A673 (cell line): ENCODE data around the gene C7orf33. TPM values are rescaled to one million over a fixed set of nuclear protein-coding genes. Genes with fewer than 3 reads are reported as not detected.

ENCODE experiments used
- Bru-seq: library from RNA; stranded (reverse); fragments of 400-500 nt; gene quantifications from one replicate; lab custom pipeline; 2021; lab: Mats Ljungman, UMichigan
- BruChase-seq, 2 experiments: library from RNA; stranded (reverse); fragments of 400-500 nt; gene quantifications; one replicate each; lab custom pipeline; 2021; lab: Mats Ljungman, UMichigan
- BruUV-seq: library from RNA; stranded (reverse); fragments of 400-500 nt; replicated peaks from 2 replicates; lab custom pipeline; 2021; lab: Mats Ljungman, UMichigan
- CTCF ChIA-PET: fragments of 300-600 bp; sonication (Branson Sonifier 250); formaldehyde crosslinking; loops from one replicate; lab custom pipeline; 2022; ENCODE audit warnings: antibody characterized with exemption; lab: Charles Lee
- POLR2A ChIA-PET: fragments of 300-600 bp; sonication (Branson Sonifier 250); formaldehyde crosslinking; loops from one replicate; lab custom pipeline; 2022; ENCODE audit warnings: antibody characterized with exemption; ENCODE audit not compliant: low non-redundant PET; lab: Charles Lee
- DNase-seq: peaks from one replicate; pipeline ENCODE4 v3.0.0-alpha.2; 2015; ENCODE audit warnings: low spot score
- H3K27ac ChIP-seq: fragments of 200-600 bp; sonication (generic); 2 replicates; pipeline ENCODE4 v1.5.1; 2016; ENCODE audit warnings: mixed run types, low read depth, mild to moderate bottlenecking, mixed read lengths, antibody characterized with exemption, low read length; ENCODE audit not compliant: poor library complexity, severe bottlenecking
- H3K27me3 ChIP-seq: fragments of 200-600 bp; sonication (generic); replicated peaks from 2 replicates; pipeline ENCODE4 v1.6.1; 2017; ENCODE audit warnings: mixed run types, low read depth, mild to moderate bottlenecking, mixed read lengths, antibody characterized with exemption, low read length; ENCODE audit not compliant: insufficient read depth, poor library complexity
- H3K36me3 ChIP-seq: fragments of 200-600 bp; sonication (generic); 2 replicates; pipeline ENCODE4 v1.6.1; 2016; ENCODE audit warnings: mixed run types, mild to moderate bottlenecking, mixed read lengths, antibody characterized with exemption, low read length; ENCODE audit not compliant: insufficient read depth, poor library complexity, severe bottlenecking
- H3K4me1 ChIP-seq: fragments of 200-600 bp; sonication (generic); 2 replicates; pipeline ENCODE4 v1.6.1; 2017; ENCODE audit warnings: mixed run types, mild to moderate bottlenecking, mixed read lengths, antibody characterized with exemption, low read length; ENCODE audit not compliant: insufficient read depth, poor library complexity, severe bottlenecking
- H3K4me3 ChIP-seq: fragments of 200-600 bp; sonication (generic); 2 replicates; pipeline ENCODE4 v1.5.1; 2016; ENCODE audit warnings: low read depth, mixed run types, mild to moderate bottlenecking, mixed read lengths, low read length; ENCODE audit not compliant: poor library complexity, severe bottlenecking
- H3K9me3 ChIP-seq: fragments of 200-600 bp; sonication (generic); 2 replicates; pipeline ENCODE4 v1.6.1; 2016; ENCODE audit warnings: mixed run types, low read depth, mild to moderate bottlenecking, mixed read lengths, antibody characterized with exemption, low read length; ENCODE audit not compliant: poor library complexity, severe bottlenecking
- CTCF ChIP-seq: fragments of 300-800, 200-600 bp; sonication (generic); conservative IDR thresholded peaks from 2 replicates; pipeline ENCODE4 v1.5.1; 2017; ENCODE audit warnings: low read depth, mild to moderate bottlenecking, antibody characterized with exemption, low read length, moderate library complexity, mixed read lengths
- EZH2 ChIP-seq: fragments of 200-600 bp; sonication (generic); IDR thresholded peaks from 2 replicates; pipeline ENCODE4 v1.6.1; 2017; ENCODE audit warnings: borderline replicate concordance, low read depth, mild to moderate bottlenecking, mixed read lengths, antibody characterized with exemption, low read length; ENCODE audit not compliant: poor library complexity, severe bottlenecking
- intact Hi-C: fragments of 100-400 bp; cut with micrococcal nuclease; formaldehyde crosslinking; loops from one replicate; pipeline ENCODE4 v1.10.0; 2022; ENCODE audit not compliant: unreplicated experiment
- long read RNA-seq: library from polyadenylated mRNA; stranded (forward); transcript quantifications from one replicate; pipeline ENCODE4 v2.0.0, GENCODE V29; 2022
- total RNA-seq: library from RNA; stranded (reverse); gene quantifications from 2 replicates; pipeline ENCODE4 v1.2.3, GENCODE V29; 2021

Gene C7orf33, protein sequence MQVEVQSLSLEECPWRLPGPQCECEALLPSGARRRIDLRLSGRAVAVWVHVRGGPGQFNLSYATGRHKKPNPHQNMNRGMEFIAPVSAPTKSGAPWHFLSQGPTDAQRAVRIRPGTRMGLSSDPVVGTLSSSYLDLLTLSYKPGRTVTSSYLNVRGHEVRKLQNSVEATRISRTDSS
- not detected in 2 replicates for total RNA-seq
- not detected for Bru-seq, nascent RNA
- BruChase-seq, experiment 1, labeled RNA remaining after a 2-hour chase: percentile 11 among the genes with signal in this experiment
- BruChase-seq, experiment 2, labeled RNA remaining after a 6-hour chase: percentile 6 among the genes with signal in this experiment
- long read RNA-seq: 0 reads

GRCh38 chr7:148590471-148590870, at the start of gene C7orf33:
C7orf33 (plus strand) TSS chr7:148590766; CDS start chr7:148590926, 160 bp downstream.
- no peaks in the 10 kb centered on the region for H3K36me3 ChIP-seq
- H3K27me3 ChIP-seq: no peaks in the 10 kb centered on the region
- H3K4me1 ChIP-seq: no peaks in the 10 kb centered on the region
- no peak within 1 kb of the TSS for H3K27ac ChIP-seq
- no peak within 1 kb of the TSS for H3K4me3 ChIP-seq
- TF ChIP-seq CTCF (no peak), EZH2 (no peak)
- DNase-seq: no peak
- BruUV-seq: no TSS peak
- CTCF ChIA-PET: no interaction called here
- H3K9me3 ChIP-seq: no peaks in the 10 kb centered on the region
- intact Hi-C loops: no loop called here
- POLR2A ChIA-PET: no interaction called here

GRCh38 chr7:148541891-148542504, 48.6 kb upstream of the C7orf33 start:
- POLR2A ChIA-PET: interaction anchor here (0.7 to 1.3 kb wide), 2 partner anchors 140 to 231 kb away, joined by 3 to 15 read pairs; no protein-coding TSS in a partner anchor
- peak; percentile 53 for DNase-seq
- no peak overlapping the region for H3K4me3 ChIP-seq
- peak overlapping the region; percentile 26 for H3K27ac ChIP-seq
- no peaks in the 10 kb centered on the region for H3K27me3 ChIP-seq
- intact Hi-C loops: no loop called here
- H3K9me3 ChIP-seq: no peaks in the 10 kb centered on the region
- no peaks in the 10 kb centered on the region for H3K36me3 ChIP-seq
- BruUV-seq: no TSS peak
- CTCF ChIA-PET: no interaction called here
- peaks cover 4% of the 10 kb centered on the region for H3K4me1 ChIP-seq
- TF ChIP-seq EZH2: no peak

DNA sequence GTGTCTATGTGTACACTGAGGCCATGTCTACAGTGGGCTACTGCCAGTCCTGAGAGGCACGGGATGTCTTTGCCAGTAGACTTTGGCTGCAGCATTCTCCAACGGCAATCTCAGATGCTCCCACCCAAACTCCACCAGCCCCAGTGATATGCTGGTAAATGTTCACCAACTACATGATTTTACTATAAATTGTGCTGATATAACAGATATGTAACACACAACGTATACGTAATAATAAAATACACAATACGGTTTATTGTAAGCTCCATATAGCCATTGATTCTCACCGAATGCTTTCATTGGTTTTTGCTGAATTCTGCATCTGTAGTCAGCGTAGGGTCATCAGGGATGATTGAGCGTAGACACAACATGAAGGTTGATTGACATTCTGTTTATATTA, 47.3 kb upstream of the C7orf33 start:
- Histone ChIP-seq H3K4me3 (no peak overlapping the region), H3K27ac (no peak overlapping the region), H3K4me1 (peaks cover 4% of the 10 kb centered on the region), H3K27me3 (no peaks in the 10 kb centered on the region), H3K9me3 (no peaks in the 10 kb centered on the region), H3K36me3 (no peaks in the 10 kb centered on the region)
- no peak for DNase-seq
- CTCF ChIA-PET: no interaction called here
- POLR2A ChIA-PET: no interaction called here
- TF ChIP-seq EZH2: no peak
- no peak for TF ChIP-seq CTCF
- no TSS peak for BruUV-seq
- intact Hi-C loops: no loop called here
